Osteocyte (in vitro differentiated cells): ENCODE results near the gene ZNF674. TPM values are rescaled to one million over a fixed set of nuclear protein-coding genes. Genes with fewer than 3 reads are reported as not detected.

Source experiments
- DNase-seq: peaks from one replicate; pipeline ENCODE4 v3.0.0; 2021; ENCODE audit warnings: mixed read lengths; ENCODE audit not compliant: unreplicated experiment; ENCODE audit errors: extremely low spot score
- H3K27ac Mint-ChIP-seq: one replicate; pipeline ENCODE4 v1.8.0; 2021; ENCODE audit warnings: mild to moderate bottlenecking, mixed read lengths; ENCODE audit not compliant: unreplicated experiment
- H3K27me3 Mint-ChIP-seq: one replicate; pipeline ENCODE4 v1.8.0; 2021; ENCODE audit warnings: mixed read lengths; ENCODE audit not compliant: unreplicated experiment
- H3K36me3 Mint-ChIP-seq: one replicate; pipeline ENCODE4 v1.8.0; 2021; ENCODE audit warnings: mixed read lengths; ENCODE audit not compliant: unreplicated experiment
- H3K4me1 Mint-ChIP-seq: one replicate; pipeline ENCODE4 v1.8.0; 2021; ENCODE audit warnings: mixed read lengths; ENCODE audit not compliant: unreplicated experiment
- H3K4me3 Mint-ChIP-seq: one replicate; pipeline ENCODE4 v1.8.0; 2021; ENCODE audit warnings: mild to moderate bottlenecking, moderate library complexity, mixed read lengths; ENCODE audit not compliant: unreplicated experiment
- H3K9me3 Mint-ChIP-seq: one replicate; pipeline ENCODE4 v1.8.0; 2021; ENCODE audit warnings: mixed read lengths; ENCODE audit not compliant: unreplicated experiment
- CTCF ChIP-seq: fragments of 200-600 bp; sonication (generic); IDR thresholded peaks from 2 replicates; pipeline ENCODE4 v1.5.0; 2021; ENCODE audit warnings: antibody characterized with exemption, mild to moderate bottlenecking, moderate library complexity
- total RNA-seq: library from RNA; stranded (reverse); gene quantifications from 2 replicates; pipeline ENCODE4 v1.2.1, GENCODE V29; 2021

Gene ZNF674
- total RNA-seq, 1 donor from 2014 or later = 8.8 TPM

DNA sequence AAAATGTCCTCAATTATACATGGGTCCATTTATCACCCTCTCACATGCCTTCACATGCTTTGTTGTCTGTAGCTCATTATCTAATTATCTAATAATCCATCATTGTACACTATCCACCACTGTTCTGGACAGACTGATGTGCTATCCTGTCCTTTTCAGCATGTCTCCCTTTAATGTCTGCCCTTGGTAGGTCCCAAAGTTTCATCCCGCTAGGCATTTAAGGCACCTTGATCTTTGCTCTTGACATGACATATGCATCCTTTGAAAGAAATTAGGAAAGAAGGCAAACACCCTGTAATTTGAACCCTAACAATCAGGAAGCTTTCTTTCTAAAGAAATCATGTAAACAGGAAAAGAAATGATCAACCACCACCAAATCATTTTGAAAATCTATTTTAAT is 34.0 kb upstream of the ZNF674 start:
- no peaks in the 10 kb centered on the region for H3K9me3 Mint-ChIP-seq

DNA sequence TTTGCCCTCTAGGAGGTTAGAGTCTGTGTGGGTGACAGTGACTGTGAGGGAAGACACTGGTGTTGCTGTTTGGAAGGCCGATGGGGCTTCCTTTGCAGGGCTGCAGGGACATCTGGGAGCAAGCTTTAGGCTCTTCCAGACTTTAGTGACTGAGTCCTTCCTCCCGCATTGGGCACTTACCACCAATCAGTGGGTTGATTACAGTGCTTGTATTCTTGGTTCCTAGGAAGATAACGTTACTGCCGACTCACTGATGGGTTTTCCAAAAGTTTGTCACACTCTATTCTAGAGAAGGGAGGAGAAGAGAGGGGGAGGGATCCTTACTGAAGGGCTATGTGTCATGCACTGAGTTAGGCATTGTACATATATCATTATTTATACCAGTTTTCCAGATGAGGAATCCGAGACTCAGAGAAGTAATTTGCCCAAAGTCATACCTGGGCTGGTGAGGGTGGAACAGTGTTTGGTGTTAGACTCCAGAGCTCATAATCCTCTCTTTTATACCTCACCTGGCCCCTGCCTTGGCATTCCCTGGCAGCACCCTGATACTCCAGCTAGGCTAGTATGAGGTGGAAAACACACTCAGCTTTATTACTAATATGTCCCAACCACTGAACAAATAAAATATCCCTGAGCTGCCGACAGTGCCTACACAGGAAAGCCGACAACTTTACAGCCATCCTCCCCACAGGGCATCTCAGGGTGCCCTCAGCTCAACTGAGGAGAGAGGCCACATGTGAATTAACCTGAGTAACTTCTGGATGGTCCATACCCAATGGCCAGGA is 32.2 kb upstream of the ZNF674 start:
- Mint-ChIP-seq H3K36me3 (no peaks in the 10 kb centered on the region), H3K27me3 (no peaks in the 10 kb centered on the region), H3K9me3 (no peaks in the 10 kb centered on the region), H3K4me3 (peak overlapping the region; percentile 80), H3K27ac (peak overlapping the region; percentile 25), H3K4me1 (peaks cover 35% of the 10 kb centered on the region)
- no peak for DNase-seq
- TF ChIP-seq CTCF = no peak

More for the DNA sequence above, 34.0 kb upstream of the ZNF674 start:
- TF ChIP-seq CTCF = no peak
- DNase-seq = no peak
- Mint-ChIP-seq H3K27me3 (no peaks in the 10 kb centered on the region), H3K4me3 (no peak overlapping the region), H3K27ac (no peak overlapping the region), H3K36me3 (no peaks in the 10 kb centered on the region), H3K4me1 (peaks cover 51% of the 10 kb centered on the region)

- DNase-seq = no peak
- Mint-ChIP-seq H3K9me3 (no peaks in the 10 kb centered on the region), H3K36me3 (no peaks in the 10 kb centered on the region), H3K4me1 (peaks cover 27% of the 10 kb centered on the region), H3K4me3 (peak overlapping the region; percentile 80), H3K27me3 (no peaks in the 10 kb centered on the region), H3K27ac (peak overlapping the region; percentile 25)
- no peak for TF ChIP-seq CTCF
Measured at GRCh38 chrX:46576458-46576857, 31.2 kb upstream of the ZNF674 start.

GRCh38 chrX:46575991-46576392 is 30.8 kb upstream of the ZNF674 start:
- H3K4me1 Mint-ChIP-seq = peaks cover 27% of the 10 kb centered on the region
- no peak for DNase-seq
- no peaks in the 10 kb centered on the region for H3K9me3 Mint-ChIP-seq
- no peaks in the 10 kb centered on the region for H3K27me3 Mint-ChIP-seq
- no peak for TF ChIP-seq CTCF
- H3K4me3 Mint-ChIP-seq = peak overlapping the region; percentile 80
- H3K27ac Mint-ChIP-seq = peak overlapping the region; percentile 25
- no peaks in the 10 kb centered on the region for H3K36me3 Mint-ChIP-seq

GRCh38 chrX:46575586-46575985 is 30.4 kb upstream of the ZNF674 start:
- Mint-ChIP-seq H3K4me3 (peak overlapping the region; percentile 80), H3K4me1 (peaks cover 26% of the 10 kb centered on the region), H3K9me3 (no peaks in the 10 kb centered on the region), H3K36me3 (no peaks in the 10 kb centered on the region), H3K27me3 (no peaks in the 10 kb centered on the region), H3K27ac (peak overlapping the region; percentile 58)
- DNase-seq = no peak
- no peak for TF ChIP-seq CTCF
